GM13976 (cell line): ENCODE results near the gene PTPN2.
A peak's percentile ranks its signal among the peaks of the same experiment; 100 is the strongest.

Experiments used
- DNase-seq: peaks from one replicate; pipeline ENCODE4 v3.0.0; 2012; ENCODE audit warnings: low spot score
- in situ Hi-C: fragments of 300-500 bp; cut with MboI; formaldehyde crosslinking; loops from one replicate; pipeline ENCODE4 v1.12.0; 2022; ENCODE audit warnings: low sequenced_read_pairs, mixed read lengths, inconsistent platforms; ENCODE audit not compliant: unreplicated experiment
- TF ChIP-seq, protein P1 (sequence below): IDR thresholded peaks from 2 replicates; pipeline ENCODE4 v1.5.1; 2012; ENCODE audit warnings: borderline replicate concordance, mild to moderate bottlenecking; ENCODE audit not compliant: insufficient read depth; ENCODE audit errors: extremely low read depth, missing control alignments, control extremely low read depth

Gene PTPN2

DNA sequence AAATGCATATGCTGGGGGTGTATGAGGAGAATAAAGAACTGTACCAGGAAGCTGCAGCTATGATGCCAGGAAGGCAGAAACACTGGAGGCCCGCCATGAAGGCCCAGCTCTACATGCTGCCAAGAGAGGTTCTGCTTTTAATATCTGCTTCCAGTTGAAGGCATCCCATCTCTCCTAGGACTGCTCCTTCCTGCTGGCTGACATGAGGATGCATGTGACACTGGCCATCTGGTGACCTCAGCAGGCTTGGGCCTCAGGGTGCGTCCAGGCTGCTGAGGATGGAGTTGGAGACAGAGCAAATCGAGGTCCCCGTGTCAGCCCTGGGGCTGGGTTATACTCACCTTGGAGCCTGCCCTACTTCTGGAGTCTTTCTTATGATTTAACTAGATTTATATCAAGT, 132.1 kb downstream of the PTPN2 start:
- DNase-seq: no peak
- TF ChIP-seq, protein P1, sequence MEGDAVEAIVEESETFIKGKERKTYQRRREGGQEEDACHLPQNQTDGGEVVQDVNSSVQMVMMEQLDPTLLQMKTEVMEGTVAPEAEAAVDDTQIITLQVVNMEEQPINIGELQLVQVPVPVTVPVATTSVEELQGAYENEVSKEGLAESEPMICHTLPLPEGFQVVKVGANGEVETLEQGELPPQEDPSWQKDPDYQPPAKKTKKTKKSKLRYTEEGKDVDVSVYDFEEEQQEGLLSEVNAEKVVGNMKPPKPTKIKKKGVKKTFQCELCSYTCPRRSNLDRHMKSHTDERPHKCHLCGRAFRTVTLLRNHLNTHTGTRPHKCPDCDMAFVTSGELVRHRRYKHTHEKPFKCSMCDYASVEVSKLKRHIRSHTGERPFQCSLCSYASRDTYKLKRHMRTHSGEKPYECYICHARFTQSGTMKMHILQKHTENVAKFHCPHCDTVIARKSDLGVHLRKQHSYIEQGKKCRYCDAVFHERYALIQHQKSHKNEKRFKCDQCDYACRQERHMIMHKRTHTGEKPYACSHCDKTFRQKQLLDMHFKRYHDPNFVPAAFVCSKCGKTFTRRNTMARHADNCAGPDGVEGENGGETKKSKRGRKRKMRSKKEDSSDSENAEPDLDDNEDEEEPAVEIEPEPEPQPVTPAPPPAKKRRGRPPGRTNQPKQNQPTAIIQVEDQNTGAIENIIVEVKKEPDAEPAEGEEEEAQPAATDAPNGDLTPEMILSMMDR: no peak
- in situ Hi-C loops: loop anchor here (10.0 kb wide), 1 partner anchor 143 kb away; no protein-coding TSS in a partner anchor

DNA sequence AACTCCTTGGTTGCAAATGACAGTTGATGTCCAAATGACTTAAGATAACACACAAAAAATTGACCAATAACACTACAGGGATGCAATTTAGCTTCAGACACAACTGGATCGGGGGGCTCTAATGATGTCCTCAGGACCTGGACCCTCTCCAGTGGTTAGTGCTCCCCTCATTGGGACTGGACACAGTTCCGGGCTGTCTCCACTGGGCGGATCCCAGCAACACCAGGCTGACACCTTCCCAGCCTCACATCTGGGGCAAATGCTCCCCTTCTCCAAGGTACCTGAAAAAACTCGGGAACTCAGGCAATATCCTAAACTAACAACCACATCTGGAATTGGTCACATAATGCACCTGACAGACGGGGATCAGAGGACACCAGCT, 132.5 kb downstream of the PTPN2 start:
- DNase-seq: no peak
- in situ Hi-C loops: loop anchor here (10.0 kb wide), 1 partner anchor 143 kb away; no protein-coding TSS in a partner anchor
- TF ChIP-seq, protein P1: no peak

DNA sequence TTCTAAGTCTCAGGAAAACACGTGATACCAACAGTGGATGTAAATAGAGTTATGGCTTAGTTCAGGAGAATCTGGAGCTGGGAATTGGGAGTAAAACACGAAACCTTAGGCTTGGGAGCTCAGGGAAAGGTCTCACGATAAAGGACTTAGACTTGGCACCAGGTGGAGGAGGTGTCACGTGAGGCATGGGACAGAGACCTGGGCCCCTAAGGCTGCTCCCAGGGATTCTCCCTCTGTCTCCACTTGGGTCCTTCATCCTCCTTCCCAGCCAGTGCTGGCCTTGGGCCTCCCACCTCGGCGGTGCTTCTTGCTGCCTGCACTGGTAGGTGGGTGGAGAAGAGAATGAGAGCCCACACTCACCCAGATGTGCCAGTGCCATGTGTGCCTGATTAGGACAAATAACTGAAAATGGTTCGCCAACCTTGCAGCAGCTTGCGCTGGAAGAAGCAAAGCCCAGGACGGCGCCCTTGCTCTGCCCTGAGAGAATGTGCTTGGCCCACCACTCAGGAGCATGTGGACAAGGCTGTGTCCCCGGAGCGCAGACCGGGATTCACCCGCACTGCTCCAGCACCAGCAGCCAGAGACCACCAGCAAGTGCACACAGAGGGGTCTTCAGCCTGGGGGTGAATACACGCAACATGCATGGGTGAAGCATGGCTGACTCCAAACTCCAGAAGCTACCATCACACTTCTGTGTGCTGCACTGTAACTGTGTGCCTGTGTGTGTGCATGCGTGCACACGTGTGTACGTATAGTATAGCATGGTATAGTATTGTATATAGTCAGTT, 133.1 kb downstream of the PTPN2 start:
- peak; percentile 10 for DNase-seq
- in situ Hi-C loops: loop anchor here (10.0 kb wide), 1 partner anchor 144 kb away; no protein-coding TSS in a partner anchor
- TF ChIP-seq, protein P1: no peak

DNA sequence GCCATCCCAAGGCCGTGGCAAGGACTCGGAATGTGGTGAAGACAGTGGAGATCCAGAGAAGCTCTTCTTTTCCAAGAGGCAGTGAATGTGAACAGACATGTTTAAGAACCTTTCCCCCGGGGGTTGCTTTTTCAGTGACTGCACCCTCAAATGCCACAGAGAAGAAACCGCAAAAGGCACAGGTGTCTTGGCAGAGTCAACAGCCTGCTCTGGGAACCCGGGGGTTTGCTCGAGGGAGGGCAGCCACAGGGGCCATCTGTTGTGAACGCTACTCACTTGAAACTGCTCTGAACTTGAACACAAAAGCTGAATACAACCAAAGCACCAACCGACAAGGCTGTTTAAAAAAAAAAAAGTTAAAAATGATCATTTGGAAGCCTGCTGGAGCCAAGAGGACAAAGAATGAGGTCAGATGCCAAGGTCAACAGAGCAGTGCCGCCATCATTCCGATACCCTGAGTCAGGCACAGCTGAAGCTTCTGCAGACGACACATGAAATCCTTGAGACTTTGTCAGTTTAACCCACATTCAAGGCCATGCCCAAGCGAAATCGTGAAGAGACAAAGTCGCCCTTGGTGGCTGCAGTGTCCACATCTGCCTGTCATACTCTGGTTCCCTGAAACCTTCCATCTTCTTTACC, 133.8 kb downstream of the PTPN2 start:
- TF ChIP-seq, protein P1: no peak
- peak; percentile 22 for DNase-seq
- in situ Hi-C loops: loop anchor here (10.0 kb wide), 1 partner anchor 145 kb away; no protein-coding TSS in a partner anchor

DNA sequence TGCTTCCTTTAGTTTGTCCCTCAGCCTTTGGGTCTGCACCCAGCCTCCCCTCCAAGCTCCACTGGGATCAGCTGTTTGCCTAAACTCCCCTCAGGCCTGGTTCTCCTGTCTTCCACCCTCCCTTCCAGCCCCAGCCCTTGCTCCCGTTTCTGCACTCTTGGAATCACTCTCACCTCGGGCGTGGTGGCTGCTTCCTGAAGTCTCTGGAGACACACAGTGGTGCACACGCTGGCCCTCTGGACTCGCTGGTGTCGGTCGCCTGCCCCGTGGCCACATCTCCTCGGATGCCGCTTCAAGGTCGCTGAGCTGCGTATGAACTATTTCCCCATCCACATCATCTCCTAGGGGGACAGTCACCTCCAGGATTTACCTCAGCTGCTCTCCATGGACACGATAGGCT, 134.9 kb downstream of the PTPN2 start:
- in situ Hi-C loops: no loop called here
- DNase-seq: no peak
- TF ChIP-seq, protein P1: no peak

DNA sequence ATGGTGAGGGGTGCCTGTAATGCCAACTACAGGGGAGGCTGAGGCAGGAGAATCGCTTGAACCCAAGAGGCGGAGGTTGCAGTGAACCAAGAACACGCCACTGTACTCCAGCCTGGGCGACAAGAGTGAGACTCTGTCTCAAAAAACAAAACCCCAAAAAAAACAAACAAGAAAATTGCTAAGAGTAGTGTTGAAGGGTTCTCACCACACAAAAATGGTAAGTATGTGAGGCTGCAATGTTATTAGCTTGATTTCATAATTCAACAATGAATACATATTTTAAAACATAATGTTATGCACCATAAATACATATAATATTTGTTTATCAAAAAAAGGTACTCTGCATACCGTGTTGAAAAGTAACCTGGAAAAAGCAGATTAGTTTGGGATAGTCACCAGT, 135.4 kb downstream of the PTPN2 start:
- DNase-seq: no peak
- in situ Hi-C loops: no loop called here
- TF ChIP-seq, protein P1: no peak
